ENCODE measurements around the gene SPI1.
"Not testable (repeated sequence)": the region's sequence is repeated elsewhere in the genome, so short reads cannot be mapped to it uniquely, and the experiment has no call there.

SPI1 gene

GRCh38 chr11:47337229-47337924, 41.0 kb downstream of the SPI1 start:
- DNase-seq, result no peak

GRCh38 chr11:47336595-47336994, 41.8 kb downstream of the SPI1 start:
- DNase-seq, result no peak

- no peak for DNase-seq
Measured at GRCh38 chr11:47335733-47336132, 42.6 kb downstream of the SPI1 start.

GRCh38 chr11:47334699-47335411, 43.5 kb downstream of the SPI1 start:
- DNase-seq, result not testable (repeated sequence)

- DNase-seq, result no peak
Measured at GRCh38 chr11:47333886-47334443, 44.4 kb downstream of the SPI1 start.

- no peak for DNase-seq
Measured at GRCh38 chr11:47333526-47333845, 44.9 kb downstream of the SPI1 start.

- DNase-seq, result no peak
Measured at GRCh38 chr11:47332791-47333525, 45.4 kb downstream of the SPI1 start.

- DNase-seq, result no peak
Measured at GRCh38 chr11:47332303-47332711, 46.0 kb downstream of the SPI1 start.

GRCh38 chr11:47331454-47332302, 46.7 kb downstream of the SPI1 start:
- no peak for DNase-seq

- no peak for DNase-seq
Measured at GRCh38 chr11:47329987-47330931, 48.1 kb downstream of the SPI1 start.

GRCh38 chr11:47329431-47329986, 48.8 kb downstream of the SPI1 start:
- DNase-seq, result no peak

- peak in 1 of 2 donors; percentile 14 for DNase-seq
Measured at GRCh38 chr11:47328449-47329390, 49.6 kb downstream of the SPI1 start.

- no peak for DNase-seq
Measured at GRCh38 chr11:47327949-47328348, 50.4 kb downstream of the SPI1 start.

GRCh38 chr11:47327025-47327424, 51.3 kb downstream of the SPI1 start:
- DNase-seq, result no peak

GRCh38 chr11:47326198-47326597, 52.1 kb downstream of the SPI1 start:
- DNase-seq, result no peak

- no peak for DNase-seq
Measured at GRCh38 chr11:47325271-47326041, 52.9 kb downstream of the SPI1 start.

GRCh38 chr11:47324520-47324919, 53.8 kb downstream of the SPI1 start:
- no peak for DNase-seq

GRCh38 chr11:47318166-47318565, 60.2 kb downstream of the SPI1 start:
- no peak for DNase-seq

All from hippocampal formation (tissue), 2 donors.